Ishikawa (cell line): ENCODE results near the gene KATNAL1.

Source experiments
- CEBPB ChIP-seq: IDR thresholded peaks from 2 replicates; pipeline ENCODE4 v1.6.1; 2012
- NFIC ChIP-seq: IDR thresholded peaks from 2 replicates; pipeline ENCODE4 v1.6.1; 2012
- YY1 ChIP-seq: IDR thresholded peaks from 2 replicates; pipeline ENCODE4 v1.6.1; 2012; ENCODE audit warnings: low read depth
- ZBTB7A ChIP-seq: IDR thresholded peaks from 2 replicates; pipeline ENCODE4 v1.6.1; 2012; ENCODE audit warnings: low read depth
- TF ChIP-seq, protein P1 (sequence below): IDR thresholded peaks from 2 replicates; pipeline ENCODE4 v1.6.1; 2012; ENCODE audit warnings: low read depth, mild to moderate bottlenecking
- TF ChIP-seq, protein P2 (sequence below): IDR thresholded peaks from 2 replicates; pipeline ENCODE4 v1.6.1; 2012

Gene KATNAL1

DNA sequence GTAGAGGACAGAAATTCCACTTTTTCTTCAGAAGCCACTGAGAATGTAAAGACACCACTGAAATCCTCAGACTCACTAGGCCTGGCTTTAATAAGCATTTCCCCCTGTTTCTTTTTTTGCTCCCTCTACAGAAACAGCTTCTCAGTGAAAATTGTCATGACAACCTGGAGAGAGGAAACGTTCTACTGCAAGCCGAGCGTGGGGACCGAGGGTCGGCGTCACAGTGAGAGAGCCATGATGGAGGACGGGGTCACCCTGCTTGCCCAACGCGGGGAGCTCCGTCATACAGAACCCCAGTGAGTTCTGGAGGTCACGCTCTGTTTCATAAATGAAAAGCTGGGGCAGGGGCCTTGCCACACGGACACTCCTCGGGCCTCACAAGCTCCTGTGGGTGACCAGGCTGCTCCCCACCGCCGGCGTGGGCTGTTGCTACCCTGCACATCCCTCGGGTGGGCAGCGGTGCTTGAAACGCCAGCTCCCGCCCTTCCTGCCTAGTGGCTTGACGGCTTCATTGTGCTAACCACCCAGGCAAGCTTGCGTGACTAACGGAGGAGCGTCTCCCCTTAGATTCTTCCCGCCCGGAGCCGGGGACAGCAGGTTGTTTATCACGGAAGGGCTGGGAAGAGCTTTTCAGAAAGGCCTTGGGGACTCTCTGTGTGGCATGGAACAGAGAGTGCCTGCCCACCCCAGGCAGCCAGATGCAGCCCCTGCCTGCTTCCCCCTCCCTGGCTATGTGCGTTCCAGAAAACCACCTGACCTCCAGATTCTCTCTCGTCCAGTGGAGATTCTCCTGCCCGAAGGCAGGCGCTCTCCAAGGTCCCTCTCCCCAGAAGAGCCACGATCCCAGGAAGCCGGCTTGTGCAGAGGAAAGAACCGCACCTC lies 153.6 kb downstream of the KATNAL1 start:
- TF ChIP-seq NFIC (no peak), CEBPB (no peak), YY1 (no peak), ZBTB7A (no peak)
- TF ChIP-seq, protein P1, sequence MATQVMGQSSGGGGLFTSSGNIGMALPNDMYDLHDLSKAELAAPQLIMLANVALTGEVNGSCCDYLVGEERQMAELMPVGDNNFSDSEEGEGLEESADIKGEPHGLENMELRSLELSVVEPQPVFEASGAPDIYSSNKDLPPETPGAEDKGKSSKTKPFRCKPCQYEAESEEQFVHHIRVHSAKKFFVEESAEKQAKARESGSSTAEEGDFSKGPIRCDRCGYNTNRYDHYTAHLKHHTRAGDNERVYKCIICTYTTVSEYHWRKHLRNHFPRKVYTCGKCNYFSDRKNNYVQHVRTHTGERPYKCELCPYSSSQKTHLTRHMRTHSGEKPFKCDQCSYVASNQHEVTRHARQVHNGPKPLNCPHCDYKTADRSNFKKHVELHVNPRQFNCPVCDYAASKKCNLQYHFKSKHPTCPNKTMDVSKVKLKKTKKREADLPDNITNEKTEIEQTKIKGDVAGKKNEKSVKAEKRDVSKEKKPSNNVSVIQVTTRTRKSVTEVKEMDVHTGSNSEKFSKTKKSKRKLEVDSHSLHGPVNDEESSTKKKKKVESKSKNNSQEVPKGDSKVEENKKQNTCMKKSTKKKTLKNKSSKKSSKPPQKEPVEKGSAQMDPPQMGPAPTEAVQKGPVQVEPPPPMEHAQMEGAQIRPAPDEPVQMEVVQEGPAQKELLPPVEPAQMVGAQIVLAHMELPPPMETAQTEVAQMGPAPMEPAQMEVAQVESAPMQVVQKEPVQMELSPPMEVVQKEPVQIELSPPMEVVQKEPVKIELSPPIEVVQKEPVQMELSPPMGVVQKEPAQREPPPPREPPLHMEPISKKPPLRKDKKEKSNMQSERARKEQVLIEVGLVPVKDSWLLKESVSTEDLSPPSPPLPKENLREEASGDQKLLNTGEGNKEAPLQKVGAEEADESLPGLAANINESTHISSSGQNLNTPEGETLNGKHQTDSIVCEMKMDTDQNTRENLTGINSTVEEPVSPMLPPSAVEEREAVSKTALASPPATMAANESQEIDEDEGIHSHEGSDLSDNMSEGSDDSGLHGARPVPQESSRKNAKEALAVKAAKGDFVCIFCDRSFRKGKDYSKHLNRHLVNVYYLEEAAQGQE = peak; percentile 85
- TF ChIP-seq, protein P2, sequence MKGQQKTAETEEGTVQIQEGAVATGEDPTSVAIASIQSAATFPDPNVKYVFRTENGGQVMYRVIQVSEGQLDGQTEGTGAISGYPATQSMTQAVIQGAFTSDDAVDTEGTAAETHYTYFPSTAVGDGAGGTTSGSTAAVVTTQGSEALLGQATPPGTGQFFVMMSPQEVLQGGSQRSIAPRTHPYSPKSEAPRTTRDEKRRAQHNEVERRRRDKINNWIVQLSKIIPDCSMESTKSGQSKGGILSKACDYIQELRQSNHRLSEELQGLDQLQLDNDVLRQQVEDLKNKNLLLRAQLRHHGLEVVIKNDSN = 0 out of 2 replicates have a peak, but pooled peaks have one; percentile 12
